GM12873 (cell line): ENCODE measurements around the gene FHIT.

Source experiments
- CTCF ChIP-seq: IDR thresholded peaks from 2 replicates; pipeline ENCODE4 v1.5.1; 2012; ENCODE audit warnings: low read depth, mild to moderate bottlenecking, moderate library complexity, low read length, control low read depth; ENCODE audit not compliant: insufficient read depth; ENCODE audit errors: missing control alignments

FHIT gene

GRCh38 chr3:59935025-59935424 lies 1316.2 kb downstream of the FHIT start:
- TF ChIP-seq CTCF: no peak

- TF ChIP-seq CTCF: no peak
Measured at GRCh38 chr3:59930170-59930569, 1321.1 kb downstream of the FHIT start.

- no peak for TF ChIP-seq CTCF
Measured at GRCh38 chr3:59927056-59927455, 1324.2 kb downstream of the FHIT start.

GRCh38 chr3:59925946-59926345 lies 1325.3 kb downstream of the FHIT start:
- no peak for TF ChIP-seq CTCF

- no peak for TF ChIP-seq CTCF
Measured at GRCh38 chr3:59922192-59922591, 1329.1 kb downstream of the FHIT start.

GRCh38 chr3:59920822-59921221 lies 1330.4 kb downstream of the FHIT start:
- TF ChIP-seq CTCF: no peak

GRCh38 chr3:59919586-59919985 lies 1331.7 kb downstream of the FHIT start:
- TF ChIP-seq CTCF: no peak
